Activated CD8-positive, alpha-beta memory T cell treated with anti-CD3 and anti-CD28 coated beads for 36 hours (primary cell): ENCODE results near the gene MKLN1. TPM values are rescaled to one million over a fixed set of nuclear protein-coding genes. Genes with fewer than 3 reads are reported as not detected.

Source experiments
- CTCF ChIA-PET: fragments of 350-600 bp; sonication (Branson Sonifier 250); formaldehyde crosslinking; loops from one replicate; lab custom pipeline; 2021; ENCODE audit warnings: antibody characterized with exemption; lab: Charles Lee
- POLR2A ChIA-PET: fragments of 350-600 bp; sonication (Branson Sonifier 250); formaldehyde crosslinking; loops from one replicate; lab custom pipeline; 2021; ENCODE audit warnings: antibody characterized with exemption; lab: Charles Lee
- total RNA-seq, 2 experiments: library from RNA; stranded (reverse); gene quantifications; one replicate each; pipeline ENCODE4 v1.2.3, GENCODE V29; 2021

The MKLN1 gene
- total RNA-seq, result 10 to 100 TPM; 31.3 to 33.6 TPM

GRCh38 chr7:131327626-131328376 lies at the start of gene MKLN1:
Gene MKLN1, plus strand, starts transcription at chr7:131327876. Its CDS starts 24 bp downstream, at chr7:131327900.
- POLR2A ChIA-PET, result interaction anchor here (0.5 to 2.5 kb wide), 6 partner anchors 9 to 414 kb away, joined by 3 to 31 read pairs (median 4); no protein-coding TSS in a partner anchor
- CTCF ChIA-PET, result interaction anchor here (0.8 to 1.5 kb wide), 3 partner anchors 9 to 221 kb away, joined by 3 to 5 read pairs (median 3); no protein-coding TSS in a partner anchor

GRCh38 chr7:131279044-131279443 lies 48.6 kb upstream of the MKLN1 start:
- ChIA-PET CTCF (interaction anchor here (0.6 kb wide), 1 partner anchor 140 kb away, joined by 3 read pairs; no protein-coding TSS in a partner anchor), POLR2A (no interaction called here)

- ChIA-PET CTCF (interaction anchor here (0.5 to 0.7 kb wide), 2 partner anchors 215 to 270 kb away, joined by 3 read pairs; no protein-coding TSS in a partner anchor), POLR2A (no interaction called here)
Observed at GRCh38 chr7:131281266-131282048, 46.2 kb upstream of the MKLN1 start.

- ChIA-PET CTCF (no interaction called here), POLR2A (no interaction called here)
Observed at GRCh38 chr7:131284702-131285419, 42.8 kb upstream of the MKLN1 start.

GRCh38 chr7:131285556-131285955 lies 42.1 kb upstream of the MKLN1 start:
- ChIA-PET CTCF (interaction anchor here (0.7 kb wide), 1 partner anchor 261 kb away, joined by 4 read pairs; no protein-coding TSS in a partner anchor), POLR2A (no interaction called here)

- POLR2A ChIA-PET, result no interaction called here
Observed at GRCh38 chr7:131288450-131288849, 39.2 kb upstream of the MKLN1 start.

GRCh38 chr7:131289051-131289450 lies 38.6 kb upstream of the MKLN1 start:
- POLR2A ChIA-PET, result no interaction called here
- CTCF ChIA-PET, result no interaction called here

More at GRCh38 chr7:131288450-131288849, 39.2 kb upstream of the MKLN1 start:
- CTCF ChIA-PET, result no interaction called here

GRCh38 chr7:131292141-131292905 lies 35.4 kb upstream of the MKLN1 start:
- CTCF ChIA-PET, result no interaction called here
- POLR2A ChIA-PET, result no interaction called here

GRCh38 chr7:131293018-131293417 lies 34.7 kb upstream of the MKLN1 start:
- POLR2A ChIA-PET, result no interaction called here
- CTCF ChIA-PET, result no interaction called here

GRCh38 chr7:131294553-131294952 lies 33.1 kb upstream of the MKLN1 start:
- ChIA-PET CTCF (interaction anchor here (1.1 to 1.8 kb wide), 2 partner anchors 12 to 254 kb away, joined by 4 to 7 read pairs; no protein-coding TSS in a partner anchor), POLR2A (no interaction called here)

GRCh38 chr7:131298608-131298992 lies 29.1 kb upstream of the MKLN1 start:
- ChIA-PET POLR2A (no interaction called here), CTCF (no interaction called here)

- ChIA-PET CTCF (no interaction called here), POLR2A (no interaction called here)
Observed at GRCh38 chr7:131299074-131299473, 28.6 kb upstream of the MKLN1 start.

- ChIA-PET CTCF (interaction anchor here (0.7 kb wide), 1 partner anchor 17 kb away, joined by 4 read pairs; no protein-coding TSS in a partner anchor), POLR2A (no interaction called here)
Observed at GRCh38 chr7:131300078-131300477, 27.6 kb upstream of the MKLN1 start.

GRCh38 chr7:131300572-131301466 lies 26.9 kb upstream of the MKLN1 start:
- CTCF ChIA-PET, result interaction anchor here (0.7 kb wide), 1 partner anchor 18 kb away, joined by 4 read pairs; no protein-coding TSS in a partner anchor
- POLR2A ChIA-PET, result no interaction called here

- POLR2A ChIA-PET, result no interaction called here
- CTCF ChIA-PET, result no interaction called here
Observed at GRCh38 chr7:131302446-131302845, 25.2 kb upstream of the MKLN1 start.

GRCh38 chr7:131302876-131303707 lies 24.6 kb upstream of the MKLN1 start:
- ChIA-PET POLR2A (no interaction called here), CTCF (no interaction called here)

- POLR2A ChIA-PET, result no interaction called here
Observed at GRCh38 chr7:131305152-131305551, 22.5 kb upstream of the MKLN1 start.

More at GRCh38 chr7:131305152-131305551, 22.5 kb upstream of the MKLN1 start:
- CTCF ChIA-PET, result no interaction called here
